ENCODE measurements around the gene DNM1L. TPM values are rescaled to one million over a fixed set of nuclear protein-coding genes. Genes with fewer than 3 reads are reported as not detected.

The DNM1L gene
- polyA plus RNA-seq, 1 donor, result 165 TPM

DNA sequence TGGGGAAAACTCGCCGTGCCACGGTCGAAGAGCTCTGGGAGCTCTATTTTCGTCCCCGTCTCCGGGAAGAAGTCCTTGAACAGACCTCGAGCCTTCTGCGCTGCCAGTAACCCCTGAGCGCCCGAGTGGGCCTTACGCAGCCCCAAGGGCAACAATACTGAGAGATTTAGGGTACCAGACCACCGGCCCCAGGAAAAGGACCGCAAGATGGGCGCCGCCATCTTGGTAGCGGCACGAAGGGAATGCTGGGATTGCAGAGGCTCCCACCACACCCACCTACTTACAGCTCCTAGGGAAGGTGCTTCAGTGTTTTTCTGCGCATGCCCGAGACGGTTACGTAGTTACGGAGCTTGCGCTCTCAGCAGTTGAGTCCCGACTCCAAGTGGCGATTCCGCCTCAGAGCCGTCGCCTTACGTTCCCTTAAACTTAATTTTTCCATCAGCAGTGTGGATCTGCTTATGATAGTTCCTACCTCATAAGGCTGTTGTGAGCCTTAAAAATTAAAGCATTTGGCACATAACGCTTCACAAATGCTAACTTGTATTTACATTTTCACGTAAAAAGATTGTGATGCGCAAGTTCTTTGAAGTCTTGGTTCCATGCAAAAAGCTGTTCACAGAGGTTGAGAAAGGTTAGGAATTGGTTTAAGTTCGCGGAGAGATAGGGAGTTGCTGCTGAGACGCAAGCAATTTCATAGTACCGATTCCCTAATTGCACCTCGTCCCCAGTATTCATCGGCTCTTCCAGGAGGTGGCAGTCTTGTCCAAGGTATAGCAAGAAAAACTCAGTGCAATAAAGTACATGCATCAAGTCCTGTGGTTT, 76.8 kb downstream of the DNM1L start, which contains the start of gene YARS2:
TSS of gene YARS2 (minus strand) at position 244 of the 822 bp plus-strand sequence. CDS start at position 221, 23 bp downstream.
- DNase-seq, result peak; percentile 97

DNA sequence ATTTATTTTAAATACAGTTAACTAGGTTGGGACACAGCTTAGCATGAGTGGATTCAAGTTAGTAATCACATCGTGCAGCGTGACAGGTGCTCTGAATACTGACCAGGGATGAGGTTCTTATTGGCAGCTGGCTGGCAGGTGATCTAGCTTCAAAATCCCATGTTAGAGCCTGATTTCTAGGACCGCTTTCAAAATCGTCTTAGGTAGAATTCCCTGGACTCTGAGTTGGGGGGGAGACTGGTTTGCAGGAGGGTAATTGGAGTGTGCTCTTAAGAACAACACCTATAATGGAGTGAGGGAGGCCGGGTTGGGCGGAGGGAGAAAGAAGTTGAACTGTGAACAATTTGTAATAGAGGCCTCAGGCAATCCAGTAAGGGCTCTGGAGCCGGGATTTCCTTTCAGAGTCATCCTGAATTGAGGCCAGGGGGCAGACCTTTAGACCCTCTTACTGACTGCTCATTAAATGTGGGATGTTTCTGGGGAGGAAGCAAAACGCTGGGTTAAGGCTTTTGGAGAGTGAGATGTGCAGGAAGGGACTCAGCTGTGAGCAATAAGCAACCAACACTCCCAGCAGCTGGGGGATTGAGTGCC, 77.5 kb downstream of the DNM1L start:
- peak; percentile 25 for DNase-seq

DNA sequence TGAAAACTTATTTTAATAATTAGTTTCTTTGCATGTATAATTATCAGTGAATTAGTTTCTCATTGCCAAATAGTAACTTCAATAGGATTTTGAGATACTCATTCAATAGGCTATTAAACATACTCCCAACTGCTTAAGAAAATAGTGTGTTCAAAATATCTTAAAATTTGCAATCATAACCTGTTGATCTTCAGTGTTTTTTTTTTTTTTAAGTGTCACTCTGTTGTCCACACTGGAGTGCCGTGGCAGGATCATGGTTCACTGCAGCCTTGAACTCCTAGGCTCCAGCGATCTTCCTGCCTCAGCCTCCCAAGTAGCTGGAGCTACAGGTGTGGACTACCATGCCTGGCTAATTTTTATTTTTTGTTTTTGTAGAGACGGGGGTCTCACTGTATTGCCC, 78.1 kb downstream of the DNM1L start:
- no peak for DNase-seq

DNA sequence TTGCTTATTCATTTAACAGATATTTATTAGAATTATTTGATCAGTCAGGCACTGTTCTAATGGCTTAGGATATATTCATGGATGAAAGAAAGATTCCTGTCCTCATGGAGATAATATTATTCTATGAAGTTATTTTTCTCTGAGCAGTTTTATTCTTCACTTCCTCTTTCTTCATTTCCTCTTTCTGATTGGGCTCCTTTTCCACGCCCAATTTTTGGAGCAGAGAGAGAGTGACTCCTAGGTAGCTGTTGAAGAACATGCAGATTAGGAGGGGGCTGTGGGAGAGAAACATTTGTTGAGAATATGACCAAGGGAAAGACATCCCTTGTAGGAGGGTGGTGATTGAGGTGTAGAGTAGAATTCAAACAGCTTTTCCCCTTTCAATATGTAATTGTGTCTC, 82.6 kb downstream of the DNM1L start:
- DNase-seq, result no peak

DNA sequence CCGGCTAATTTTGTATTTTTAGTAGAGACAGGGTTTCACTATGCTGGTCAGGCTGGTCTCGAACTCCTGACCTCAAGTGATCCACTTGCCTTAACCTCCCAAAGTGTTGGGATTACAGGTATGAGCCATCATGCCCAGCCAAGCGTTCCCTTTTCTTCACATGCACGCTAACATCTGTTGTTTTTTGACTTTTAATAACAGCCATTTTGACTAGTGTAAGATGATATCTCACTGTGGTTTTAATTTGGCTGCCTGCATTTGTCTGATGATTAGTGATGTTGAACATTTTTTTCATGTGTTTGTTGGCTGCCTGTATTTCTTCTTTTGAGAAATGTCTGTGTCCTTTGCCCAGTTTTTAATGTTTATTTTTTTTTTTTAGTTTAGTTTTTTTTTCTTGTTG, 86.8 kb downstream of the DNM1L start:
- DNase-seq, result no peak

DNA sequence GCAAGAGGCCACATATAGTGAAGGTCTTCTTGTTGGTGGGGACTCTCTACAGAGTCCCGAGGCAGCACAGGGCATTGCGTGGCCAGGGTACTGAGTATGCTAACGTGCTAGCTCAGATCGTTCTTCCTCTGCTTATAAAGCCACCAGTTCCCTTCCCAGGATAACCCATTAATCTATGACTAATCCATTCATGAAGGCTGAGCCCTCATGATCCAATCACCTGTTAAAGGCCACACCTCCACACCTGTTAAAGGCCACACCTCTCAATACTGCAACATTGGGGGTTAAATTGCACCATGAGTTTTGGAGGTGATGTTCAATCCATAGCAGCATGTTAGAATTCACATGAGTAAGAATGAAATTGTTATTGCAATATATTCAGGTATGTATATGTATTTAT, 89.4 kb downstream of the DNM1L start:
- DNase-seq, result no peak

DNA sequence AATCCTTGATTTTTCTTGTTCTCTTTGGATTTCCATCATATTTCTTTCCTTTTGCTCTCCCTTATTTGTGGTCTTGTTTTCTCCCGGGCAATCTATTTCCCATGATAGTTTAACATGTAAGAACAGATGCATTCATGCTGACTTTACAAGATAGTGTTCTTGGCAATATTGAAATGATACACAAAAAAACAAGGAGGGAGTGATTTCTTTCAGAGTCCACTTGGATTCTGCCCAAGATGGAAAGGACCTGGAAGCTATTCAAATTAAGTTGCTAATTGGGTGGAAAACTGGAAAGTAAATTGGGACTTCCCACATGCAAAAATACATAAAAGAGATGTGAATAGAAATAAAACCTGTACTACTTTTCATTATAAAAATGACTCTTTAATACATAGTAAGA, 91.0 kb downstream of the DNM1L start:
- no peak for DNase-seq

DNA sequence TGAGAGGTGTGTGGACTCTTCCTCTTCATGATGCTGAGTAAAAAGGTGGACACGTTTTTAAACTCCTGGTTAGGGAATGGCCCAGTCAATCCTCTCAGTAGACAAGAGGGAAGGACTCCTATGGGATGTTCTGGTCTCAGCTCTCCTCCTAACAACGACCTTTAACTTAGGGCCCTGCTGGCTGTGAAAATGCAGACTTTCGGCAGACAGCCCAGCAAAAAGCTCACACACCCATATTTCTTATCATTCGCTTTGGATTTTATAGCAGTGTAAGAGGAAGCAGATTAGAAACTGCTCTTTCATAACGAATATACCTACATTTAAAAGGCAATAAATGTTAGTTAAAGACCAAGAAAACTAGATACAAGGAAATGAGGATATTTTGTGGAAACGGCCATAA, 94.6 kb downstream of the DNM1L start:
- DNase-seq, result no peak

DNA sequence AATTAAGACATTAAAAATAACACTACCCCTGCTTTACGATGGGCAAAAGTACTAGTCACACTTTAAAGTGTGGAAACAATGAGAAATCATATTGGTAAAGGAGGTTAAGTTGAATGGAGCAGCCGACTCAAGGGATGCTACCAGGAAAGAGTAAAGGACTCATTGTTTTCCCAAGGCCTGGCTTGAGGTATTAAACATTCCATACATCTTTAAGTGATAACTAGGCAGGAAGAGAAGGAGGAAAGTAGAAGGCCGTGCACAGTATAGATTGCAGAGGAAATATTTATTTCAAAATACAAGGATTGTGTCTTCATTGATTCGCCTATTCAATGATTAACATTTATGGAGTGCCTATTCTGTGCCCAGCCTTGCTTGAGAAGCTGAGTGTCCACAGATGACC, 97.2 kb downstream of the DNM1L start:
- DNase-seq, result no peak

DNA sequence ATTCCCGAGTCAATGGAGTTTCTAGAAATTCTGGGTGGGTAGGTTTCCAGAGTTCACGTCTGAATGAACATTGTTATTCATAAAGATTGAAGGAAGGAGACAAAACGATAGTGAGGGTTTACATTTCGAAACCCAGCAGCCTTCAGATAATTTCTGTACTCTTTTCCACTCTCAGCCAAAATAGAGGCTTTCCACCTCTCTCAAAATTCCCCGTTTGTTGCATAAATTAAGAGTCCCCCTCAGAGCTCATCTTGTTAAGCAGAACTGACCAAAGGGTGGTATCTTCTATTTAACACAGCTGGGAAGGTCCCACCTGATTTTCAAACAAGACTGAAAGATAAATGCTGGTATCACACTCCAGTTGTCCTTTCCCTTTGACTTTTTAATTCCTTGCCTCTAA, 98.1 kb downstream of the DNM1L start:
- no peak for DNase-seq

DNA sequence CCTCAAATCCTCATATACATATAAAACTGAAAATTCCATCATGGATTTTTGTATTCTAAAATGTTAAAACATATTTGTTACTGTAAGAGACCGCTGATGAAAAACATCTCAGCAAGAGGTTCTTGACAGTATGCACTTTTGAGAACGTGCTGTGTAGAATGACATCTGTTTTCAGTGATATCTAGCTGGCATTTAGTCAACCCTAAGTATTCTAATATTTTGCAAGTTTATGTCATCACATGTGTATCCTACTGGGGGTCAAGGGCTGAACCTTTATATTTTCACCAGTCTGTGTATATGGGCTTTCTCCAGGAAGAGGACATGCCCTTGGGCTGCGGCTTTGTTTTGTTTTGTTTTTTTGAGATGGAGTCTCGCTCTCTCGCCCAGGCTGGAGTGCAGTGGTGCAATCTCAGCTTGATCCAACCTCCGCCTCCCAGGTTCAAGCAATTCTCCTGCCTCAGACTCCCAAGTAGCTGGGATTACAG, 98.6 kb downstream of the DNM1L start:
- DNase-seq, result no peak

DNA sequence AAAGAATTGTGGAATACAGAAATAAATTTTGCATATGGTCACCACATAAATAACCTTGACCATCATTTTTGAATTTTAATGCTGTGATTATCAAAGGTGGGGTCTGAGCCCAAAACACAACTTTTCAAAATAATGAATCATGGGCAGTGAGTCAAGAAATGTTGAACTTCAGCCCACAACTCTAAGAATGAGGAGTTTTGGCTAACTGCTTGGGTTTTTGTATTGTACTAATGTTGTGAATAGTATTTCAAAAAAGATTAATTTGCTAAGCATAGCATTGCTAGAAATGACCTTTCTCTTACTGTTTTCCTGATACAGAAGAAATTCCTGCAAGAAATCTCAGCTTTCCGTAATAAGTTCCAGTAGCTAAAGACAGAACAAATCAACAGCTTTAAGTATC, 101.0 kb downstream of the DNM1L start:
- DNase-seq, result peak; percentile 38

DNA sequence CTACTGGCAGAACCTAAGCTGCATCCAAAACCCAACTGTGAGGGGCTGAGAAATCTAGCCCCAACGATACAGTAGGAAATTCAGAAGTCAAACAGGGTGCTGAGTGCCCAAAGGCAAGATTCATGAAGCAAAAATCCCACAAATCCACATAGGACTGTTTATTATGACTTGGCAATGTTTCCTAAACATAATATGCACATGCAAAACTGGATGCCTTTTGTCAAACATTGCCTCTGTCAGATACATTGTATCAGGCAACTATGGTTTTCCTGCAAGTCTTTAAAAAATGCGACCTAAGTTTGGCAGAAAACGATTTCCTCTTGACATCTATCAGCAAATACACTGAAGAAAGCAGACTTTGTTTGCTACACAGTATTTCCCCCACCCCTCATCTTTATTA, 103.9 kb downstream of the DNM1L start:
- DNase-seq, result no peak

DNA sequence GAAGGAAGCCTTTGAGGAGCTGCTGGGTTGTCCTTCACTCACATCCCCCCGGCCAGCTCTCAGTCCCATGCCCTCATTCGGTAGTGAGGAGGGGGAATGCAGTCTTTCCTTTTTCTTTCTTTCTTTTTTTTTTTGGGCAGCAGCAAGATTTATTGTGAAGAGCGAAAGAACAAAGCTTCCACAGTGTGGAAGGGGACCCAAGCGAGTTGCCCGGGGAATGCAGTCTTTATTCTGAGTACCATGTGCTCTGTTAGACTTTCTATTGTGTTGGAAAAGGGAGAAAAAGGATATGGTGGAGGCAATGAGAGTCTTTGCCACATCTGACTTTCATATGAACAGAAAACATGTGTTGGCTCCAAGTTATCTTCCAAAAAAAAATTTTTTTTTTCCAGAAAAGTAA, 106.5 kb downstream of the DNM1L start:
- DNase-seq, result no peak

DNA sequence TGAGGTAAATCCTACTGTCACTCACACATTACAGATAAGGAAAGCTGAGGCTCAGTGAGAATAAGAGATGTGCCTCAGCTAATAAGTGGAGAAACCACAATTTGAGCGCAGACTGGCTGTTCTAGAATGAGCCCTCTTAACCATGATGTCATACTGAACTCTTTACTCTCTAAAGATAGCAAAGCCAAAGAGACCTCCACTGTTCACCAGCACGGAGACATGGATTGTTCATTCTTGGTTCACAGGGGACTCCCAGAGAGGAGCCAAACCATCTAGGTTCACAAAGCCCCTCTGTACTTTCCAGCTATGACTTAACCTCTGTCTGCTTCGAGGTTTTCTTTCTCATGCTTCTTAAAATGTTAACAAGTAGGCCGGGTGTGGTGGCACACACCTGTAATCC, 109.3 kb downstream of the DNM1L start:
- no peak for DNase-seq

DNA sequence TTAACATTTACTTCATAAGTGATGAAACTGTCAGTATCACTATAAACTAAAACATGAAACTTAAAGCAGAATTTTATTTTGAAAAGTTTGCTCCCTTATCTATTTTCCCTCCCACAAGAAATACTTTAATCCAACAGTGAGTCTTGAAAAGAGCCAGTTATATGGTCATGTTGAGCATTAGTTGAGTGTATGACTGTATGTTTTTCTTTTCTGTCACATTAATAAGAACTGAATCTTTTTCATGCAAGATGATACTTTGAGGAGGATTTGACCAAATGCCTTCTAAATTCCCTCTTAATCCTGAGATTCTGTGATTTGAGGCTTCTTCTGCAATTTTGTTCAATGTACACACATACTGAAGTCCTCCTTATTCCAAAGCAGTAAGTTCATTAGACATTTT, 110.3 kb downstream of the DNM1L start:
- DNase-seq, result no peak

DNA sequence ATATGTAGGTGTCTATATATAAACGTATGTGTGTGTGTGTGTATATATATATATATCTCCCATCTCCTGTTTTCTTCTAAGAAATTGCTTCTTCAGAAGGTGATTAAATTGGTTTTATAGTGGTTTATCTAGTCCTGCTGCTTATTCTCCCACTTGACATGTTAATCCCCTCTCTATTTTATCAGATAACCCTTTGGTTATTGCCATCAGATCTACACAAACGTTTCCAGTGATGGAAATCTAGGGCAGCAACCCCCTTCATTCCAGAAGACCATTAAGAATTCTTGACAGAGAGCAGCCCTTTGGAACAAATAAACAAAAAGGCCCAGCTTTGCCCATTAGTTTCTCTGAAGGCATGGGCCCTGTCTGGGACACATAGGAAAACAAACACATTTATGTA, 110.8 kb downstream of the DNM1L start:
- no peak for DNase-seq

DNA sequence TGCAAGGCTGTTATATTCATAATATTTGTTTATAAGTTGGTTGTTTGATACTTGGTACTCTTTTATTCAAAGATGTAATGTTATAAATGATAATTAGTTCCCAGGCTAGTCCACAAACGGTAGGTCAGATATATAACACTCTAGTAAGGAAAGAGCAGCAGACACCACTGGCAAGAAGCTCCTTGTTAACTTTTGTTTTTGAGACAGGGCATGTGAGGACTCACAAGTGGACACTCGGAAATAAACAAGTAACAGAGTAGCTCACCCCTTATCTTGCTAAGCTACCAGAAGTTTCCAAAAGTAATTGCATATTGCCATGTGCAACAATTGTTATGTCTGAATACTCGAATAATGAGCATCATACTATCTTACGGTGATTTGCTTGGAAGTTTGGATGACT, 115.2 kb downstream of the DNM1L start:
- no peak for DNase-seq

Other genes starting within 250 kb of the DNM1L start
- gene YARS2, start 76.6 kb downstream of the DNM1L start, polyA plus RNA-seq (ENCODE audit: insufficient read length), result 34.8 TPM
- gene PKP2, start 217.5 kb downstream of the DNM1L start, polyA plus RNA-seq (ENCODE audit: insufficient read length), result 25.4 TPM

Measured in left kidney (tissue), 2 donors.